SK-N-SH (cell line): Measurements from ENCODE around the gene TBL1XR1. TPM values are rescaled to one million over a fixed set of nuclear protein-coding genes. Genes with fewer than 3 reads are reported as not detected.

Experiments used
- CTCF ChIA-PET: fragments of 300-600, 350-600 bp; formaldehyde crosslinking; extraction: SDS; loops from one replicate; lab custom pipeline; 2021; lab: Yijun Ruan, JAX
- POLR2A ChIA-PET: fragments of 350-600 bp; sonication (Branson Sonifier 250); formaldehyde crosslinking; extraction: SDS; loops from one replicate; lab custom pipeline; 2020; ENCODE audit warnings: antibody characterized with exemption, inconsistent platforms; lab: Yijun Ruan, JAX
- DNase-seq: peaks from one replicate; pipeline ENCODE4 v3.0.0; 2012
- H2AFZ ChIP-seq: fragments of 200-600 bp; sonication (generic); 2 replicates; pipeline ENCODE4 v1.8.1; 2016; ENCODE audit warnings: antibody characterized with exemption, mild to moderate bottlenecking, low read depth
- H3F3A ChIP-seq: fragments of 200-600 bp; sonication (generic); replicated peaks from 2 replicates; pipeline ENCODE3; 2016; ENCODE audit warnings: antibody characterized with exemption, mild to moderate bottlenecking; ENCODE audit not compliant: insufficient read depth
- H3K27ac ChIP-seq, 2 experiments: fragments of 200-500 bp in 1 of 2; fragments of 200-600 bp in 1 of 2; sonication (Bioruptor generic) in 1 of 2; sonication (generic), shearing (Covaris generic) in 1 of 2; 2 replicates each; pipeline versions ENCODE4 v1.5.1 to v1.6.1; 2014 to 2016; ENCODE audit warnings: low read depth in 2 of 2, inconsistent platforms in 1 of 2, low read length in 1 of 2, mild to moderate bottlenecking in 1 of 2, mixed read lengths in 1 of 2
- H3K27me3 ChIP-seq: fragments of 200-600 bp; sonication (generic), shearing (Covaris generic); 2 replicates; pipeline ENCODE4 v1.6.1; 2016; ENCODE audit warnings: mixed run types; ENCODE audit not compliant: insufficient read depth
- H3K36me3 ChIP-seq, 2 experiments: fragments of 200-500 bp in 1 of 2; fragments of 200-600 bp in 1 of 2; sonication (Bioruptor generic) in 1 of 2; sonication (generic) in 1 of 2; replicated peaks in 1 of 2; 2 replicates each; pipeline versions ENCODE3 to v1.5.1; 2014 to 2016; ENCODE audit warnings: low read length in 1 of 2, mild to moderate bottlenecking in 1 of 2; ENCODE audit not compliant: insufficient read depth in 2 of 2, control insufficient read depth in 1 of 2
- H3K4me1 ChIP-seq, 2 experiments: fragments of 200-500 bp in 1 of 2; fragments of 200-600 bp in 1 of 2; sonication (Bioruptor generic) in 1 of 2; sonication (generic), shearing (Covaris generic) in 1 of 2; 2 replicates each; pipeline versions ENCODE4 v1.5.1 to v1.6.1; 2014 to 2016; ENCODE audit warnings: low read depth in 1 of 2, low read length in 1 of 2, mixed run types in 1 of 2; ENCODE audit not compliant: insufficient read depth in 2 of 2, control insufficient read depth in 1 of 2
- H3K4me2 ChIP-seq: fragments of 200-600 bp; sonication (generic), shearing (Covaris generic); 2 replicates; pipeline ENCODE4 v1.6.1; 2017; ENCODE audit warnings: mixed run types
- H3K4me3 ChIP-seq, 2 experiments: fragments of 200-500 bp in 1 of 2; fragments of 200-600 bp in 1 of 2; sonication (Bioruptor generic) in 1 of 2; sonication (generic), shearing (Covaris generic) in 1 of 2; 2 replicates each; pipeline versions ENCODE4 v1.5.1 to v1.8.1; 2014 to 2016; ENCODE audit warnings: low read depth in 2 of 2, inconsistent platforms in 1 of 2, low read length in 1 of 2, mild to moderate bottlenecking in 1 of 2, mixed read lengths in 1 of 2, moderate library complexity in 1 of 2
- H3K79me2 ChIP-seq: fragments of 200-600 bp; sonication (generic); 2 replicates; pipeline ENCODE4 v1.8.1; 2017; ENCODE audit warnings: mild to moderate bottlenecking; ENCODE audit not compliant: insufficient read depth
- H3K9ac ChIP-seq: fragments of 200-600 bp; sonication (generic); 2 replicates; pipeline ENCODE4 v1.6.1; 2017; ENCODE audit warnings: mixed run types
- H3K9me2 ChIP-seq: fragments of 200-600 bp; sonication (generic); 2 replicates; pipeline ENCODE4 v1.6.1; 2017; ENCODE audit warnings: mixed run types
- H3K9me3 ChIP-seq: fragments of 200-600 bp; sonication (generic); 2 replicates; pipeline ENCODE4 v1.6.1; 2017; ENCODE audit warnings: mixed run types, mild to moderate bottlenecking, moderate library complexity
- H4K20me1 ChIP-seq: fragments of 200-600 bp; sonication (generic); 2 replicates; pipeline ENCODE4 v1.6.1; 2017; ENCODE audit warnings: mild to moderate bottlenecking, mixed run types; ENCODE audit not compliant: insufficient read depth
- EP300 ChIP-seq, 2 experiments: IDR thresholded peaks; 2 replicates each; pipeline versions ENCODE4 v1.4.0 to v1.6.1; 2012; ENCODE audit warnings: borderline replicate concordance in 1 of 2, low read depth in 1 of 2, low read length in 1 of 2
- FOSL2 ChIP-seq: IDR thresholded peaks from 2 replicates; pipeline ENCODE4 v1.4.0; 2012; ENCODE audit warnings: low read depth, mild to moderate bottlenecking, moderate library complexity, borderline replicate concordance
- FOXJ3 ChIP-seq: sonication (generic); formaldehyde crosslinking; IDR thresholded peaks from 2 replicates; pipeline ENCODE4 v1.5.1; 2020; ENCODE audit warnings: mild to moderate bottlenecking, missing genetic modification reagents
- JUND ChIP-seq: IDR thresholded peaks from 2 replicates; pipeline ENCODE4 v1.4.0; 2012
- MAX ChIP-seq: IDR thresholded peaks from 2 replicates; pipeline ENCODE4 v1.4.0; 2012; ENCODE audit warnings: low read depth
- MEF2A ChIP-seq: IDR thresholded peaks from 2 replicates; pipeline ENCODE4 v1.4.0; 2012; ENCODE audit warnings: low read depth, borderline replicate concordance
- PBX3 ChIP-seq: IDR thresholded peaks from 2 replicates; pipeline ENCODE4; 2012
- POLR2AphosphoS5 ChIP-seq: IDR thresholded peaks from 2 replicates; pipeline ENCODE4 v1.6.1; 2012; ENCODE audit warnings: low read depth, low read length
- RAD21 ChIP-seq: IDR thresholded peaks from 2 replicates; pipeline ENCODE4 v1.6.1; 2012; ENCODE audit warnings: mild to moderate bottlenecking, low read length
- RCOR1 ChIP-seq: fragments of 150-350 bp; IDR thresholded peaks from 2 replicates; pipeline ENCODE4 v1.6.1; 2017; ENCODE audit warnings: antibody characterized with exemption, low read length
- REST ChIP-seq: IDR thresholded peaks from 2 replicates; pipeline ENCODE4 v1.6.1; 2012; ENCODE audit warnings: mild to moderate bottlenecking, low read depth, low read length, moderate library complexity
- RXRA ChIP-seq: IDR thresholded peaks from 2 replicates; pipeline ENCODE4 v1.4.0; 2012; ENCODE audit warnings: low read depth, mild to moderate bottlenecking, borderline replicate concordance
- SMC3 ChIP-seq: IDR thresholded peaks from 2 replicates; pipeline ENCODE4 v1.6.1; 2012; ENCODE audit warnings: low read depth, low read length, improper control_type of control experiment
- TCF12 ChIP-seq: IDR thresholded peaks from 2 replicates; pipeline ENCODE4 v1.4.0; 2012
- USF1 ChIP-seq: IDR thresholded peaks from 2 replicates; pipeline ENCODE4 v1.4.0; 2012; ENCODE audit warnings: low read depth, borderline replicate concordance
- USF2 ChIP-seq: fragments of 150-350 bp; IDR thresholded peaks from 2 replicates; pipeline ENCODE4 v1.6.1; 2017; ENCODE audit warnings: antibody characterized with exemption, low read length, low read depth, borderline replicate concordance
- YY1 ChIP-seq: IDR thresholded peaks from 2 replicates; pipeline ENCODE4 v1.4.0; 2012; ENCODE audit warnings: low read depth, mild to moderate bottlenecking
- ZBTB33 ChIP-seq: IDR thresholded peaks from 2 replicates; pipeline ENCODE4 v1.4.0; 2012; ENCODE audit warnings: low read depth, borderline replicate concordance
- WGBS: methylation state at CpG from one replicate; pipeline ENCODE4 v1.1.6; 2017; ENCODE audit warnings: low lambda C conversion rate; 5-methylcytosine and 5-hydroxymethylcytosine counted together
- polyA plus RNA-seq, 3 experiments: library from polyadenylated mRNA; depleted of rRNA; stranded (reverse); fragments of >200 nt; gene quantifications; 2 replicates each; pipeline ENCODE4 v1.2.3, GENCODE V29; 2012

Gene TBL1XR1
- polyA plus RNA-seq, 1 of the 3 experiments (the other 2 are of a cell fraction) = 20.9 TPM

- CTCF ChIA-PET = no interaction called here
- WGBS = 97% methylated on average over 6 of the region's 6 CpGs
- no peak for DNase-seq
- Histone ChIP-seq H3K36me3 (peaks cover 31 to 41% of the 10 kb centered on the region in 2 experiments), H3K27ac (no peak overlapping the region), H2AFZ (no peak overlapping the region), H3K79me2 (no peaks in the 10 kb centered on the region), H4K20me1 (no peaks in the 10 kb centered on the region), H3K4me2 (no peak overlapping the region), H3K9me3 (no peaks in the 10 kb centered on the region), H3K9ac (no peak overlapping the region), H3K4me3 (no peak overlapping the region), H3F3A (no peaks in the 10 kb centered on the region), H3K27me3 (no peaks in the 10 kb centered on the region), H3K9me2 (no peaks in the 10 kb centered on the region), H3K4me1 (no peaks in the 10 kb centered on the region)
- TF ChIP-seq USF1 (no peak), MAX (no peak), YY1 (no peak), PBX3 (no peak), EP300 (IDR thresholded peaks at IDR 0.05; ENCODE audit: borderline replicate concordance in 1 of 2, low read depth in 1 of 2, low read length in 1 of 2) (no peak), RAD21 (no peak), POLR2AphosphoS5 (no peak), ZBTB33 (no peak), TCF12 (no peak), SMC3 (no peak), JUND (no peak), MEF2A (no peak)
- POLR2A ChIA-PET = no interaction called here
Observed at GRCh38 chr3:177015881-177016280, 181.4 kb downstream of the TBL1XR1 start.

GRCh38 chr3:177013681-177014280 lies 183.5 kb downstream of the TBL1XR1 start:
- no peak overlapping the region for H3K4me3 ChIP-seq
- no peaks in the 10 kb centered on the region for H3K79me2 ChIP-seq
- DNase-seq = no peak
- no peaks in the 10 kb centered on the region for H3K9me2 ChIP-seq
- no peak overlapping the region for H3K27ac ChIP-seq
- H3K9ac ChIP-seq = no peak overlapping the region
- no peaks in the 10 kb centered on the region for H3K27me3 ChIP-seq
- H4K20me1 ChIP-seq = no peaks in the 10 kb centered on the region
- 95% methylated on average over 8 of the region's 8 CpGs for WGBS
- peaks cover 10 to 24% of the 10 kb centered on the region in 2 experiments for H3K36me3 ChIP-seq
- ChIA-PET POLR2A (no interaction called here), CTCF (interaction anchor here (0.9 kb wide), 1 partner anchor 27 kb away, joined by 3 read pairs; no protein-coding TSS in a partner anchor)
- H3K4me2 ChIP-seq = no peak overlapping the region
- H3K9me3 ChIP-seq = no peaks in the 10 kb centered on the region
- H2AFZ ChIP-seq = no peak overlapping the region
- H3F3A ChIP-seq = no peaks in the 10 kb centered on the region
- H3K4me1 ChIP-seq = no peaks in the 10 kb centered on the region
- no peak for TF ChIP-seq MAX
- TF ChIP-seq RCOR1 = no peak
- TF ChIP-seq POLR2AphosphoS5 = no peak
- no peak for TF ChIP-seq FOSL2
- TF ChIP-seq USF1 = no peak
- no peak for TF ChIP-seq RXRA
- no peak for TF ChIP-seq YY1
- TF ChIP-seq USF2 = no peak
- TF ChIP-seq FOXJ3 (CRISPR knock-in tag) = no peak
- no peak for TF ChIP-seq REST
